HG03439 (cell line): ENCODE measurements around the gene CHRD.

Experiments
- ATAC-seq: cut with Tn5 transposase; IDR thresholded peaks from one replicate; pipeline ENCODE4 v1.9.1; 2021; ENCODE audit warnings: mild to moderate bottlenecking, moderate library complexity; ENCODE audit not compliant: unreplicated experiment

The CHRD gene

DNA sequence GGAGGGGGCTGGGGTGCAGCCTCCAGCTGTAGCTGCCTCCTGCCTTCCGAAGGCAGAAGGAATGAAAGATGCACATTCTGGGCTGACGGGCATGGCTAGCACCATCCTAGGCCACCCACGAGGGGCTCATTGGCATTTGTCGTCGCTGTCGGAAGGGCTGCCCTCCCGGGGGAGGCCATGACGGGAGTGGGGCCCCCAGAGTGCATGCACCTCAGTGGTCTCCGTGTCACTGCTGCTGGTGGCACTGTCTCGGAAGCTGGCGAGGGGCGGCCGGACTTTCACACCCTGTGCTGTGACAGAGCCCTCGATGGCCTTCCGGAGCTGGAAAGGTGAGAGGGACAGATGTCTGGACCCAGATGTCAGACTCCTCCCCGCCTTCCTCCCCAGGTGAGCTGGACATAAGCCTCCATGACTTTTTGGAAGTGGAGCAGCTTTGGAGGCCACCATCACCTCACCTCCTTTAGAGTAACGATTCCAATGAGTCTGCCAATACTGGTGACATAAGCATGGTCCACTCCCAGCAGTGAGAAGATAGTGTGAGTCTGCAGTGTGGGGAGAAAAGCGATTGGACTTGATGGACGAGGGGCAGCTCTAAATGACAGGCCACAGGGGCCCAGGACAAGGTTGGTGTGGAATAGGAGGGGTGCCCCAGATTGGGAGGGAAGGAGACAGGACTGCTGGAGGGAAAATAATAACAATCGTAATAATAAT lies 33.2 kb upstream of the CHRD start:
- no peak for ATAC-seq

DNA sequence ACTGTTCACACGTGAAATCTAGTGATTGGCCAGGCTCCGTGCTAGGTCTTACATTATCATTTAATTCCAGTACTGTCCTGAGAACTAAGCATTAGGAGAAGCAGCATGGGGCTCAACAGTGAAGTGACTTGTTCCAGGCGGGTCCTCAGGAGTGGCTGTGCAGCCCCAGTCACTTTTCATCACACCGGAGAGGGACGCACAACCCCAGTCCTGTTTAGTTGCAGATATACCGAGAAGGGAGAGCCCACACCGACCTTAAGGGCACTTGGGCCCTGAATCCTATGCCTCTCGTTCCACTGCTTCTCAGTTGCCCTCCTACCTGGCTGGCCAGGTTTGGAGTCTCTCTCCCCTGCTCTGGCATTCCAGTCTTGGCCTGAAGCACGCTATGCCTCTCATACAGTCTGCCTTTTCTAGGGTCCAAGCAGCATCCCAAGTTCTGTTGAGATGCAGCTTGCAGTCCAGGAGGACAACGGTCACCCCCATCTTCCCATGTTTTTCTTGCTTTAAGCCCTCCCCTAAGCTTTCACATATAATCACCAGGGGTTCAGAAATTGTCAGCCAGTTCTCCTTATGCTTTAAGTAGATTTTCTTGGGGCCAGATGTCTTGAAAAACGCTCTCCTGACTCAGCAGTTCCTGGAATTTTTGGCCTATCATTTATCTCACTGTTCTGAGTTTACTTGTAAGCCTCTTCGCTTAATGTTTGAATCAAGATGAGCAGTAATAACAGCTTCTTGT lies 32.4 kb upstream of the CHRD start:
- ATAC-seq = no peak

DNA sequence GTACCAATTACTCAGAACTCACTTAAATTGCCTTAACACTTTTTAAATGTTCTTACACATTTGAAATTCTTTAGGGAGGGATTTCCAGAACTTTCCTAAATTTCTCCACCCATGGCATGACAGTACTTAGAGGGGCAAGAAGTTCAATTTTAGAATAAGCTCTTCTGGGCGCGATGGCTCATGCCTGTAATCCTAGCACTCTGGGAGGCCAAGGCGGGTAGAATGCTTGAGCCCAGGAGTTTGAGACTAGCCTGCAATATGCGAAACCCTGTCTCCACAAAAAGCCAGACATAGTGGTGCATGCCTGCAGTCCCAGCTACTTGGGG lies 31.8 kb upstream of the CHRD start:
- ATAC-seq = no peak

DNA sequence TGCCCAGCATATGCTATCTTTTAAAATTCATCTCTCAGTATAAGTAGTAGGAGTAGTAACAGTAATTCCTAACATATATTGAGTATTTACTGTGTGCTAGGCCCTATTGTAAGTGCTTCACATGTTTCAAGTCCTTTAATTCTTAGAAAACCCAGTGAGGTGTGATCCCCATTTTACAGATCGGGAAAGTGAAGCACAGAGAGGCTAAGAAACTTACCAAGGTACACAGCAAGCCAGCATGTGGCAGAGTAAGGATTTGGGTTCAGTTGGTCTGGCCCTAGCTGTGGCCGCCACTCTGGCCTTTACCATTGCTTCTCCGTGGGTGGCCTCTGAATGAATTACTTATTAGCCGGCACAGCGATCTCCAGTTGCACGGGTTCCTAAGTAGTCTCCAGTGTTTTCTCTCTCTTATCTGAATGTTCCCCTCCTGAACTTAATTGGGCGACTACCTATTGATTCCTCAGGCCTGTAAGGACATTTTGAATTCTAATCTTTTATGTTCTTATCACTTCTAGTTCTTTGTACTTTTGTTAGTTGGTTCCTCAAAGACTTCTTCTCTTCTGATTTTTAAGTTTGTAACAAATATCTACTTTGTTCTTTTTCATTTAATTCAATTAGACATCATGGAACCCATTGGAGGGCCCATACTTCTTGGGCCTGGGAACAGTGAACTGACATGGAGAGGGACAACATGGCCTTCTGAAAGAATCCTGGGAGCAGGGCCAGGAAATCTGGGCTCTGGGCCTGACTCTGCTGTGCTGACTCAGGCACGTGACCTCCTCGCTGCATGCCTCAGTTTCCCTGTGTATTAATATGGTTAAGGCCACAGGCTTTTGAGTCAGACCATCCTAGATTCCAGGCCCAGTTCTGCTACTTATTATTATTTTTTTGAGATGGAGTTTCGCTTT lies 30.0 kb upstream of the CHRD start:
- no peak for ATAC-seq

DNA sequence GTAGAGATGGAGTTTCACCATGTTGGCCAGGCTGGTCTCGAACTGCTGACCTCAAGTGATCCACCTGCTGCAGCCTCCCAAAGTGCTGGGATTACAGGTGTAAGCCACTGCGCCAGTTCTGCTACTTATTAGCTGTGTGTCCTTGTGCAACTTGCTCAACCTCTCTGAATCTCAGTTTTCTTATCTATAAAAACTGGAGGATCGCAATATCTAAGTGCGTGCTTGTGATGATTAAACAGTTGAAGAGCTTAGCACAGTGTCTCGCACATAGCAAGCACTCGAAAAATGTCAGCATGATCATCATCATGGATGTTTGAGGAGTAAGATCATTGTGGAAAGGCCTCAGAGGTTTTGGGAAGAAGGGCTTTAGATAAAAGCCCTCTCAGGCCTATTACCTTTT lies 29.2 kb upstream of the CHRD start:
- ATAC-seq = no peak

GRCh38 chr3:184351511-184352148 lies 28.2 kb upstream of the CHRD start:
- ATAC-seq = no peak

DNA sequence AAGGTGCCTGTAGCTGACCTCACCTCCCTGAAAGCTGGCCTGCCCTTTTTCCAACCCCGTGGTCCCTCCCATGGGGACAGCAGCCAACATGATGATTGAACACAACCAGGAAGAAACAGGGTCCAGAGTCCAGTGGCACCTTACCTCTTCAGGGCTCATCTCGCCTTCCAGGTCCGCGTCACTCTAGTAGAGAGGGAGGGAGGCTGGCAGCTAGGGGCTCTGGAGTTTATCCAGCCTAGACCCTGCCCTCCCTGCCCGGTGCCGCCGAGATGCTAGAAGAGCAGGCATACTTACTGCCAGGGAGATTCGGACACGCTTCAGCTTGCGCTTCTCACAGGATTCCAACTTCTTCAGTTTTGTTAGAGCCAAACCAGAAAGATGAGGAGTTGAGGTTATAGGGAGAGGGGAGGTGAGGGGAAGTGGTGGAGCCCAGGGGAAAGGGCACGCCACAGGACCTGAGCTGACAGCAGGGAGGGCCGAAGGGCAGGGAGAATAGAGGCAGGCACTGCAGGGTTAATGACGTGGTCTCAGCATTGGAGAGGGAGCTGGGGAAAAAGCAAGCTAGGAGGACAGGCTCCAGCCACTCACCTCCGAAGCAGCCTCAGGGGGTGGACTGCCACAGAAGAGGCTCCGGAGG lies 27.6 kb upstream of the CHRD start:
- ATAC-seq = no peak

DNA sequence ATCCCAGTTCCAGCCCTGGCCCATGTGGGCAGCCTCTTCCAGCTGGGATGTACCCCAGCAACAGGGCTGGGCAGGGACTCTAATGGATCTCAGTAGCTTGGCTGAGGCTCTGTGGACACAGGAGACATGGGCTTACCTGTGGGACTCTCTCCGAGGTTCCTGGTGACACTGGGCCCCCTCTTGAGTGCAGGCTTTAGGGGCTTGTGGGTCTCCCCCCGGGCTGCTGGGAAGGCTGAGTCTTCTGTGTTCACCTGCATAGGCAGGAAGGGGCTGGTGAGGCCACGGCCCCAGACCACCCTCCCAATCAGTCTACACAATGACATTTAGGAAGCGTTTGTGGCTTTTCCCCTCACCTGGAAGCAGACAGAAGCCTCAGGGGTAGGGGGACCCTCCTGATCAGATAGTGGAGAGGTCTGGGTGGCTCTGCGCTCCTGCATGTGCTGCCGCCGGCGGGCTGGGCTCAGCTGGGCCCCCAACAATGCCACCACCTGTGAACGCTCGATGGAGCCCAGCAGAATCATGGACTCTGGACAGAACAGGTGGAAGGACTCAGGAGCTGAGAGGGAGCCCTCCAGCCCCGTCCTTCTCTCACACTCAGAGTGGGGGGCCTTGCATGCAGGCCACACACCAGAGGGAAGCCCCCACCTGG lies 26.8 kb upstream of the CHRD start:
- no peak for ATAC-seq

GRCh38 chr3:184353546-184353941 lies 26.3 kb upstream of the CHRD start:
- no peak for ATAC-seq

DNA sequence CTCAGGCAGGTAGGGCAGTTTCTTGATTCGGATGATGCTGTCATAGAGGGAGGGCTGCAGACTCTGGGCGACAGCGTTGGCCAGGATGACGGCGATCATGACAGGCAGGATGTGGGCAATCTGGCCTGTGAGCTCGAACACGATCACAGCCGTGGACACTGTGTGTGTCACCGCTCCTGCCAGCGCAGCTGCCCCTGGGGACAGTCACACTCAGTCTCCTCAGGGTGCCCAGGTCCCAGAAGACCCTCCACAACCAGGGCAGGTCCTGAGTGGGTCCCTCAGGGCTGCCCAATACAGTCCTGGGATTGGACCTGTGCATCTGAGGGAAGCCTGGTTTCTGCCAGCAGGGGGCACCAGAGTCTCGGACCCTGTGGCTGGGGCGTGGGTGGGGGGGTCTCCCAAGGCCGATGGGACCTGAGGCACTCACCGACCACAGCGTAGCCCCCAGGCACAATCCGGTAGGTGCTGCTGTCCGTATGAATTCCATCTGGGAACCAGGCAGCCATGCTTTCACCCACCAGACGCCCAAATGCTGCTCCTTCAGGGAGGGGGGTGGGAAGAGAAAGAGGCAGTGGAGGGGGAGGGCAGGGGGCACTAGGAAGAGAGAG lies 25.6 kb upstream of the CHRD start:
- no peak for ATAC-seq

DNA sequence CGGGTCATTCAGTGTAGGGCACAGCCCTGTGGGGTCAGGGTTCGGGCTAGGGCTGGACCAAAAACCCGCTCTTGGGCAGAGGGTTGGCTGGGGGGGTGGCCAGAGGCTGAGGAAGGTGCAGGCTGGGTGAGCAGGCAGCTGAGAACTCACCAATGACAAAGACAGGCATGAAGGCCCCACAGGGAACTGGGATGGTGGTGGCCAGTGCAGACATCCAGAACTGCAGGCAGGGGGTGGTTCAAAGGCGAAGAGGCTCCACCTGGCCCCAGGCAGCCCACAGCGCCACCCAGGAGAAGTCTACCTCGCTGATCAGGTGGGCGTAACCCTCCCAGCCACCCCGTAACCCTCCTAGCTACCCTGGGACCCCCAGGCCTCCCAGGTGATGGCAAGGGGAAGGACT lies 25.1 kb upstream of the CHRD start:
- no peak for ATAC-seq

GRCh38 chr3:184355261-184356040 lies 24.4 kb upstream of the CHRD start:
- no peak for ATAC-seq

GRCh38 chr3:184357248-184358123 lies 22.4 kb upstream of the CHRD start:
- no peak for ATAC-seq

DNA sequence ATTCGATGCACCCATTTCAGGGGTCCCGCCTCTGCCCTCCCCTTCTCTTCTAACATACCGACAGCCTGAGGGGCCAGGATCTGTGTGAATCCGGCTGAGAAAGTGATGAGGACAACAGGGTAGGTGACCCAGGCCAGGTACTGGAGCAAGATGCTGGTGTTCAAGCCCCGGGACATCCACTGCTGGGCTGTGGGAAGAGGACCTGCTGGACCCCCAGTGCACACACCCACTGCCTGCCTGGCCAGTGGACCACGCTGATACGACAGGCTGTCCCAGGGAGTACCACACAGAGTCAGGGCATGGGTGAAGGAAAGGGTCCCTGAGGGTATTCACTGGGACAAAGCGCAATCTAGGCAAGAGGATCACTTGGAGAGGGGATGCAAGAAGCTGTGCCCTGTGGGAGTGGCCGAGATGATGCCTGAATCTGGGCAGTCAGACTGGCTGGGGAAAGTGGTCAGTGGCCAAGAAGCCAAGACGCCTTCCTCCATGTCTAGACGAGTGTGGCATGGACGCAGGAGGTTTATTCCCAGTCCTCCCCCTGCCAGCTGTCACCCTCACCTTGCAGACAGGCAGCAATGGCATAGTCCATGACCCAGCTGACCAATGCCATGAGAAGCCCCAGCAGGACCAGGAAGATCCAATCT lies 21.6 kb upstream of the CHRD start:
- no peak for ATAC-seq

DNA sequence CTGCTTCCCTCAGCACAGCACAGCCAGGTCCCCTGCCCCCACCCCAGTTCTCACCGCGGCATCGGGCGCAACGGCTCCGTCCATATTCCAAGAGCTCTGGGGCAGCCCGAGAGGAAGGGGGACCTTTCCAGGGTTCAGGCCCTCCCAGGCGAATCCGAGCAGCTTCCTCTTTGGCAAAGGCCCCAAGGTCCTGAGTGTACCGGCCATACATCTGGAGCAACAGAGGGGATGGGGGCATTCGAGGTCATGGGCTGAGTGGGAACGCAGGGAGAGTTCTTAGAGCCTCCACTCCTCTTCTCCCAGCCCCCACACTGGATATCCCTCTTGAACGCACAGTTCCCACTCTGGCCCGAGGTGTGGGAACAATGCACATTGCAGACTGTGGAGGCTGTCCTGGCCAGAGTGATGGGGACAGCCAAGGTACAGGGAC lies 20.9 kb upstream of the CHRD start:
- no peak for ATAC-seq

- ATAC-seq = no peak
These were observed 20.2 kb upstream of the CHRD start for GRCh38 chr3:184359610-184360009.

DNA sequence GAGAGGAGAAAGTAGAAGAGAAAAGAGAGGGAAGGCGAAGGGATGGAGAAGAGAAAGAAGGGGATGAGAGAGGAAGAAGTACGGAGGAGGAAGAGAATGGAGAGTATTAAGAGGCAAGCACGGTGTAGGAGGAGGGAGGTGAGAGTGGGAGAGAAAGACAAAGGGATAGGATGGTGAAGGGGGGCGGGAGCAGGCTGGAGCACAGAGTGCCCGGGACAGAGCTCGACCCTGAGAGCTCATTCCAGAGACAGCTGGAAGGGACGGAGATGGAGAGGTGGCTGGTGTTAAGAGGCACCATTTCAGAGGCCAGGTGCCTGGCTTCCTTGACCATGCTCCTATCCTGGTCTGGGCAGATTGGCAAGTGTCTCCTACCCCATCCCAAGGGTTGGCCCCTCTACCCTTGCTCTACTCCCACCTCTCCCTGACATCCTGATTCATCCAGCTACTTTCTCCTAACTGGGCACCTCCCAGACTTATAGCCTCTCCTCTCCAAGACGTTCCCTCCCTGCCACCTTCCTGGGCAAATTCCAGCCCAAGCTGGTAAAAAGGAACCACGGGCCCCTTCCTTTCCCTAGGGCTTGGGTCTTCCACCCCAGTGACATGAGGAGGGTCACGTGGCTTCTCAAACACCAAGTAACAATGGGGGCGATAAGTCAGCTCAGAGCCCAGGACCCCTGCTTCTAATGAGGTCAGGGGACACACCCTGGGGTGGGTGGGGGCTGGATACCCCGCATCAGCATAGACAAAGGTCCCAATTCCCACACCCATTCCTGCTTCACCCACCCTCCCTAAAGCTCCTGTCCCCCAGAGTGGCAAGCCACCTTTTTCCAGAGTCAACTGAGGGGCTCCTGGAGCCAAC lies 19.6 kb upstream of the CHRD start:
- ATAC-seq = no peak
